ENCODE results near the gene NSD1.

GRCh38 chr5:177314376-177315342, 181.1 kb downstream of the NSD1 start:
- no peak for TF ChIP-seq CTCF (IDR thresholded peaks at IDR 0.05 in 4 of 5, conservative IDR thresholded peaks at IDR 0.05 in 1 of 5)
- TF ChIP-seq POLR2A (IDR thresholded peaks at IDR 0.05) = no peak

Measured in gastrocnemius medialis (tissue), 4 donors.